Dedifferentiated amniotic fluid mesenchymal stem cell (primary cell): ENCODE data around the gene RNF214.
A peak's percentile ranks its signal among the peaks of the same experiment; 100 is the strongest.
"Not testable (repeated sequence)": the region's sequence is repeated elsewhere in the genome, so short reads cannot be mapped to it uniquely, and the experiment has no call there.

Source experiments
- DNase-seq: peaks from one replicate; pipeline ENCODE4 v3.0.0-alpha.2; 2016; ENCODE audit errors: extremely low spot score

RNF214 gene

DNA sequence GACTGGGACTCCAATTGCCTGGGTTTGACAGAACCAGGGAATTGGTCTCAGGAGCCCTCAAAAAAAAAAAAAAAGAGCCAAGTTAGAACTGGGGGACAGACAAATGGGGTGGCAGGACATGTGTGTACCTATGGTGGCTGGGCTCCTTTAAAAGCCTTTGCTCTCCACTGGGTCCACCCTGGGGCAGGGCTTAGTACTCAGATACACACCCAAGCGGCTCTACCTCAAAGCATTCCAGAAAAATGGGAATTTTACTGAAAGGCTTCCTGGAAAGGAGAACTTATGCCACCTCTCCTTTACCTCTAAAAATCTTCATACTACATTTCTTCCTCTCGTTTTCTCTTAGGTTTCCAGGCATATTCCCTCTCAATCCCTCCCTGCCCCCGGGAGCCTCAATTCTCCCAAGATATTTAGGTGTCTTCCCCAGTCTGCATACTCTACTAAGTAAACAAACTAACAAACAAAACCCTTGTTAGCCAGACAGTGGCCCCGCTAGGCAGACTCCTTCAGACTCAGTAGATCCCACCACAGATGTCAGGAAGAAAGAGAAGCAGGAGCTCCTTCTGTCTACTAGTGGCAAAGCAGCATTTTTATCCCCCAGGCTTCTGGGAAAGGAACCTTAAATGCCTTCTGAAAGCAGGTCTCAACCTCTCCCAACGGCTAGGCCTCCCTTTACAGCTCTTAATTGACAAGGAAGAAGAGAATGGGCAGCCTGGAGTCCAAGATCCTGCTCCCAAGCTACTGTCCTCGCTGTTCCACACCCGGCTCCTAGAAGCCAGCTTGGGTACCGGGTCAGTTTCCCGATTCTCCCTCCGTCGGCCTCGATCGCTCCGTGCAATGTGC, 1.3 kb upstream of the RNF214 start:
- DNase-seq: no peak

DNA sequence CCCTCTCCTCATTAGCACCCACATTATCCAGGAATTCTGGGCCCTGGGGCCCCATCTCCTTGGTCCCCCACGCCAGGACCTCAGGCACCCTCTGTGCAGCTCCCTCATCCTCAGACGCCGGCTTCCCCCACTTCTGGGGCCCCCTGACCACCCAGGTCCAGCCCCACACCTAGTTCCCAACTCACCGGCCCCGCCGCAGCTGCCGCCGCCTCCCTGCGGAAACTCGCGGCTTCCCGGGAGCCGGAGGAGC, 704 bp upstream of the RNF214 start, which contains the start of gene PCSK7:
TSS of gene PCSK7 (minus strand) at position 232 of the 250 bp plus-strand sequence. CDS start 2,229 bp downstream, outside the sequence.
- peak; percentile 63 for DNase-seq

DNA sequence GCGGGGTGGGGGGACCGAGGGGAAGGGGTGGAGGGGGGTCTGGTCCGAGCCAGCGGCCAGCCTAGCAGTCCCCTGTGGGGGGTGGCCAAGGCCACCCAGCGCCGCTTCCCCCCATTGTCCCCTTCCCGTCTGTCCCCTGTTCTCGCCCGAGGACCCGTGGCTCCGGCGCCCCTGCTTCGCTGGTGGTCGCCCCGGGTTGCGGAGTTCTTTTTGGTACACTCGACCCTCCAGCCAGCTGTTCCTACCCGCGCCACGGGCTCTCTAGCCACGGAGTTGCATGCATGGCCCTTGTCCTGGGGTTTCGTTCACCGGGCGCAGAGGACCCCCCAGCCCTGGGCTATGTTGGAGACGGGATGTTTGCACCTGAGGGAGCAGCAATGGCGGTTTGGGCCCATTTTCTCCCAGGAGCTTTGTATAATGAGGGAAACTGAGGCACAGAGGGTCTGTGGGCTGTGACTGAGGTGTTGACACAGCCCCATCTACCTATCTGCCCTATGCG, 489 bp downstream of the RNF214 start:
- DNase-seq: no peak

DNA sequence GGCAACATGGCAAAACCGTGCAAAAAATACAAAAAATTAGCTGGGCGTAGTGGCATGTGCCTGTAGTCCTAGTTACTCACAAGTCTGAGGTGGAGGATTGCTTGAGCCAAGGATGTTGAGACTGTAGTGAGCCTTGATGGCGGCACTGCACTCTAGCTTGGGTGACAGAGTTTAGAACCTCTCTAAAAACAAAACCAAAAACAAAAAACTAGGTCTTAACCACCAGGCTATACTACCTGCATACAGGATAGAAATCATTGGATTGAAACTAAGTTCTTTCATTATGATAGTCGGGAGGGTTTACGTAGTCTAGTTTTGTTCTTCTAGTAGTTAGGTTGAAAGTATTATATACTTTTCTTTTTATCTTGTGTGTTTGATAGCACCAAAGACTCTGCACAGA, 5.8 kb downstream of the RNF214 start:
- no peak for DNase-seq

DNA sequence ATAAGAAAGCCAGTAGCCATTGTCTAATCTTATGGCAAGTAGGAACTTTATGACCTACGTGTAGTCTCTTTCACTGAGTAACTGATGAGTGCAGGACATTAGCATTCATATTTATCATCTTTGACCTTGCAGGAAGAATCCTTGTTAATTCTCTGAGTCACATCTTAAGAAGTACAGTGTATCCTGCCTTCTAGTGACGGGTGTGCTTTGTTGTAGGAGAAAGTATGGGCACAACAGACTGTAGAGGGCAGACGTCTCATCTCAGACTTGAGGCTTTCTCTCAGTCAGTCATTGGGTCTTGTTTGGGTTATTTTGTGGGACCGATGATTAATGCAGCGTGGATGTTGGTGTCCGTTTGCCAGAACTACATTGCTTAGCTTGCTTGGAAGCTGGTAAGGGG, 6.8 kb downstream of the RNF214 start:
- peak; percentile 42 for DNase-seq

DNA sequence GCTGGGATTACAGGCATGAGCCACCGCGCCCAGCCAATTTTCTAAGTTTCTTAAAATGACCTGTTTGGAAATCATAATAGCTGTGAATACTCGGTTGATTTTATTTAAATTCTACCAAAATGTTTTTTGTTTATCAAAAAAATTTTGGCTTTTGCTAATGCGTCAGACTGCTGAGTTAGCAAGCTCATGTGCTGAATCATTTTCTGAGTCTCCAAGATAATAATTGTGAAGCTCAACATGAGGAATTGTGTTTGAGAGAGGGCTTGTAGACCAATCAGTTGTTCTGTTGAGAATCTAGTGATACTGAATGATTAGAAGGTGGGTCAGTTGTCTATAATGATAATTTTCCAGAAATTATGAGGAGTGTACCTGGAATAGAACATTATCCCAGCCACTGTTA, 15.9 kb downstream of the RNF214 start:
- no peak for DNase-seq

DNA sequence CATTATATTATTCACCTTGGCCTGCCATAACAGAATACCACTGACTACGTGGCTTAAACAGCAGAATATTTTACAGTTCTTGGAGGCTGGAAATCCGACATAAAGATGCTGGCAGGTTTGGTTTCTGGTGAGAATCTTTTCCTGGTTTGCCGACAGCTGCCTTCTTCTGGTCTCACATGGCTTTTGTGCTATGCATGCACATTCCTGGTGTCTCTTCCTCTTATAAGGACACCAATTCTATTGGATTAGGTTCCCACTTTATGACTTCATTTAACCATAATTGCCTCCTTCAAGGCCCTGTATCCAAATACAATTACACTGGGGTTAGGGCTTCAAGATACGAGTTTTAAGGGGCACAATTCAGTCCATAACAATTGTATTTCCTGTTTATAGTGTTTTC, 17.1 kb downstream of the RNF214 start:
- no peak for DNase-seq

DNA sequence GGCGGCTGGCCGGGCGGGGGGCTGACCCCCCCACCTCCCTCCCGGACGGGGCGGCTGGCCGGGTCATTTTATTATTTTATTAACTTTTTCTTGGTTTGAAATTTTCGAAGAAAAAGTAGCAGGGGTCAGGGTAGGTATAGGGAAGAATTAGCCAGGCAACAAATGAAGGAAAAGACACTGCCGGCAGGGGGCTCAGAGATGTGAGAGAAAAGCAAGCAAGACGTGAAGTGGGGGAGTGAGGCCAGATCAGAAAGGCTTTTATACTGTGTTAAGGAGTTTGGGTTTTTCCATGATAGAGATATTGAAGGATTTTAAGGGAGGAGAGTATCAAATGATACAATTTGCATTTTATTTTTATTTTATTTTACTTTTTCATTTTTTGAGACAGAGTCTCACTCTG, 19.0 kb downstream of the RNF214 start:
- no peak for DNase-seq

DNA sequence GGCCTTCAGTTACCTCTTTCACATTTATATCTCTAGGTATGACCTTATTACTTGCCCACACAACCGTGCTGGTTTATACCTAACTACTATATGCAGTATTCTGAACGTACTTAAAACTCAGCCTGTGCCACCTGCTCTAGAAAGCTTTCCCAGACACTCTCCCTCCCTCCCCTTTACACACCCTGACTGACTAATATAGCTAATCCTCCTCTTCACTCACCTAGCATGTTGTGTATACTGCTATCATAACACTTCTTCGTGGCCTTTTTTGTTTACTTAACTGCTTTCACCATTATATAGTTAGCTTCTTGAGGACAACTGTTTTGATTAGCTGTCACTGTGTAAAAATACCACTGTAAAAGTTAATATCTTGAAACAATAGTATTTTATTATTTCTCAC, 23.5 kb downstream of the RNF214 start:
- DNase-seq: no peak

DNA sequence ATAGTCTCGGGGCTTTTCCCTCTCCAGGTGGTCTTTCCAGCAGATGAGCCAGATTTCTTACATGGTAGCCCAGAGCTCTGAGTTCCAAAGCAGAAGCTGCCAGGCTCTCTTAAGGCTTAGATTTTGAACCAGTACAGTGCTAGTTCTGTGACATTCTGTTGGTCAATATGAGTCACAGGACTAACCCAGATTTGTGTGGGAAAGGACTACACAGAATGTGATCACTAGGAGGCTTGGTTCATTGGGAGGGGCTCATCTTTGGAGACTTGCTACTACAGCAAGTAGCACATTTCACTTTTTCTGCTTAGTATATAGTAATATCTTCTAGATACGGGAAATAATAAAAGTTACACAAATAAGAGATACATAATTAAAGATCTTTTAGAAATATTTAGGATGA, 24.1 kb downstream of the RNF214 start:
- DNase-seq: no peak

DNA sequence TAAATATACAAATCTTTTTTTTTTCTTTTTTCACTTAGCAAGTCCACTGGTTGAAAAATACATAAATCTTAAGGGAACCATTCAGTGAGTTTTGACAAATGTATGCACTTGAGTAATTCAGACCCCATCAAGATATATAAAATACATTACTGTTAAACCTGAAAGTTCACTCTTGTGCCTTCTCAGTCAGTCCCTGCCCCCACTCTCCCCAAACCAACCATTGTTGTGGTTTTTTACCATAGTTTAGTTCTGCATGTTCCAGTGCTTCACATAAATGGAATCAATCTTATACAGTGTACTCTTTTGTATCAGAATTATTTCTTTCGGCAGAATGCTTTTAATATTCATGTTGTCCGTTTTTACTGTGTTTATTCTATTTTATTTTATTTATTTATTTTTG, 26.1 kb downstream of the RNF214 start:
- no peak for DNase-seq

DNA sequence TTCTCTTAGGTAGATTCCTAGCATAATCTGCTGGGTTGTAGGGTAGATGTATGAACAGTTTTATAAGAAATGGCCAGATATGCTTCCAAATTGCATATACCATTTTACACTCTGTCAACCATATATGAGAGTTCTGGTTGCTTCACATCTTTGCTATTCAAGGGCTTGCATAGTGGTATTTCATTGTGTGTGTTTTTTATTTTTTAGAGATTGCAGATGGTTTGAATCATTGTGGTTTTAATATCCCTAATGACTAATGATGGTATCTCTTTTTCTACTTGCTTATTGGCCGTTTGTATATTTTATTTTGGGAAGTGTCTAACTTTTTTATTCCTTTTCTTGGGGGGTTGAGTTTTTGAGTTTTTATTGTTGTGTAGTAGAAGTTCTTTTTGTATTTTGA, 26.9 kb downstream of the RNF214 start:
- no peak for DNase-seq

DNA sequence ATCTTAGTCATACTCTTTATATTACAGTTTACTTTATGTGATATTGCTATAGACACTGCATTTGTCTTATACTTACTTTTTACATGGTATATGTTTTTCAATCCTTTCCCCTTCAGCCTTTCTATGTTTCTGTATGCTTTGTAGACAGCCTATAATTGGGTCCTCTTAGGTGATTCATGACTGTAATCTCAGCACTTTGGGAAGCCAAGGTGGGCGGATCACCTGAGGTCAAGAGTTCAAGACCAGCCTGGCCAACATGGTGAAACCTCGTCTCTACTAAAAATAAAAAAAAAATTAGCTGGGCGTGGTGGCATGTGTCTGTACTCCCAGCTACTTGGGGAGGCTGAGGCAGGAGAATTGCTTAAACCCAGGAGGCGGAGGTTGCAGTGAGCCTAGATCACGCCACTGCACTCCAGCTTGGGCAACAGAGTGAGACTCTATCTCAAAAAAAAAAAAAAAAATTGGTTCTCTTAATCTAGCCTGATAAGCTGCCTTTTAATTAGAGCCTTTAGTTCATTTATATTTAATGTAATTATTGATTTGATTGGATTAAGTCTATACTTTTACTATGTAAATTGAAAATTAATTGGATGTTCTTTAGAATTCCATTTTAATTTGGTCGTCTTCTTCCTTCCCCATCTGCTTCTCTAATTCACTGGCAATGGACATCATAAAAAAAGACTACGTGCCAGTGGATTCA, 32.3 kb downstream of the RNF214 start:
- DNase-seq: not testable (repeated sequence)

DNA sequence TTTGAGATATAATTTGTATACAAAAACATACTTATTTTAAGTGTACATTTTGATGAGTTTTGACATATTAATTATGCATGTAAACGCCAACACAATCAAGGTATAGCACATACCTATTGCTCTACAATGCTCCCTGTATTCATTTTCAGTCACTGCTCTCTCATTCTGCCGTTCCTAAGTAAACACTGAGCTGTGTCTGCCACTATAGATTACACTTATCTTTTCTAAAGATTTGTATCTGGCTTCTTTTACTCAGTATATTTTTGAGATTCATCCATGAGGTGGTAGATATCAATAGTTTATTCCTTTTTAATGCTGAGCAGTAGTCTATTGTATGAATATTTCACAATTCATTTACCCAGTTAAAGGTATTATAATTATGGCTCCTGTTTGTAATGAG, 33.3 kb downstream of the RNF214 start:
- no peak for DNase-seq

DNA sequence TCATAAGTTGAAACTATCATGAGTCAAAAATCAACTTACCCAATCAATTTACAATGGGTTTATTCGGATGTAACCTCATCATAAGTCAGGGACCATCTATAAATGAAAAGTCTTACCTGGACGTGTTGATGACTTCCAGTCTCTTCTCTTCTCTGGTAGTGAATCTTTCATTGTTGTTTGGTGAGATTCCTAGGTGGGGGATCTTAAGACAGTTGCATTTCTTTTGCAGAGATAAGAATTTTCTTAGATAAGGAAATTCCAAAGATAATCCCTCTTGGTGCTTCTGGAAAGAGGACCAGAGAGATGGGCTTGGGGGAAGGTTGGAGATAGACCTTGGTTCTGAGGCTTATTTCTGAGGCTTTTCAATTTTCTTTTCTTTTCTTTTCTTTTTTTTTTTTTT, 37.4 kb downstream of the RNF214 start:
- no peak for DNase-seq

DNA sequence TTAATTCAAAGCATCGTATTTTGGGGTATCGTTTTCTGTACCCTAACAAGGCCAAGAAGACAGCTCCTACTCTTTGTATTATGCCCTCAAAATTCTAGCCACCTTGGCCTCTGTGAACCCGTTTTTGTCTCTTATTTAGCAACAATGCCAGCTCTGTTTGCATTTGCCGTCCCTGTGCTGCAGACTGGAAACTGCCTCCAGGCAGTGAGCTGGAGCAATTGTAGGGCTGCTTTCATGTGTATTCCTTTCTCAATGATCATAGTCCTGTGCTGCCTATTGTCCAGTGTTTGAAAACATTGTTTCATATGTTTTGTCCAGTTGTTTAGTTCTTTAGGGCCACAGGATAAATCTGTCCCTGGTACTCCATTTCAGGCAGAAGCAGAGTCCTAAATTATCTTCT, 38.7 kb downstream of the RNF214 start:
- no peak for DNase-seq

DNA sequence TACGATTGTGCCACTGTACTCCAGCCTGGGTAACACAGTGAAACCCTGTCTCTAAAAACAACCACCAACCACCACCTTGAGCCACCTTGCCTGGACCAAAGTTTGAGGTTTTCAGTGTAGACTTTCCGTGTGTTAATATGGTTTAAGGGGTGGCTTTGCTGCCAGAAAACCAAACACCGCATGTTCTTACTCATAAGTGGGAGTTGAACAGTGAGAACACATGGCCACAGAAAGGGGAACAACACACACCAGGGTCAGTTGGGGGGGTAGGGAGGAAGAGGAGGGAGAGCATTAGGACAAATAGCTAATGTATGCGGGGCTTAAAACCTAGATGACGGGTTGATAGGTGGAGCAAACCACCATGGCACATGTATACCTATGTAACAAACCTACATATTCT, 39.7 kb downstream of the RNF214 start:
- DNase-seq: not testable (repeated sequence)

DNA sequence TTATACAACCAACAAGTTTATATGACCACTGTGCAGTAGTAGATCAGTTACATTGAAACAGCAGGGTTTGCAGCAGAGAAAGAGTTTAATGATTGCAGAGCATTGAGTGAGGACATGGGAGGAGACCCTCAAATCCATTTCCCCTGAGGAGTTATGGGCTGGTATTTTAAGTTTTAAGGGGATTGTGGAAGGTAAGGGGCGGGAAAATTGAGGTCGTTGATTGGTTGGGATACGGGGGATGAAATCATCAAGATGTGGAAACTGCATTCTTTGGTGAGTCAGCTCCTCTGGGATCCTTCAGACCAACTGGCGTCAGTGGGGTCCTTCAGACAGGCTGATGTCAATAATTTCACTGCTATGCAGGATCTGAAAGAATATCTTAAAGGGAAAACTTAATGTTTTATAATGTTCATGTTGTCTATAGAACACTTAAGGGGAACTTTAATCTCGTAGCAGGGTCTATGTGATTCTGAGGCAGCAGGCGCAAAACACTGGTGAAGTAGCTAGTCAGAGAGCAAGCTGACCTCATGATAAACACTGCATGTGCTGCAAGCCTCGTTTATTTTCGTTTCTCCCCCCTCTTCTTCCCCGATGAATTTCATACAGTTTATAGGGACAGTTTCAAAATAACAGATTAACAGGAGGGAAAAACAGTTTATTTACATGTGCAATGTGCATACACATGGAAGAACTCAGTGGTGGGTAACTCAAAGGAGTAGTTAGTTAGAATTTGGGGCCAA, 41.2 kb downstream of the RNF214 start:
- peak; percentile 20 for DNase-seq

DNA sequence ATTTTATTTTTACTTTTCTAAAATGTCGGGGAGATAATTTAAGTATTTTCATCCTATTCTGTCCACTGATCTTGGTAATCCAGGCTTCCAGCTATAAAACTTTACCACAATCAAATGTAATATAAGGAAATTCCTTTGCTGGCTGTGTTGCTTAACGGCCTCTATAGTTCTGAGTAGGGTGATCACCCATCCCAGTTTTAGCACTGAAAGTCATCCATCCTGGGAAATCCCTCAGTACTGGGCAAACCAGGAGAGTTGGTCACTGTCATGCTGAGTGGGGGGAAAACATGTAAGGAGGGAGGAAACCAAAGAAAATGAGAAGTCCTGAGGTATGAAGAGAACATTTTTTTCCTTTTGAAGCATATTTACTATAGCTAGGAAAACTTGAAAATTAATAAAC, 45.9 kb downstream of the RNF214 start:
- no peak for DNase-seq

DNA sequence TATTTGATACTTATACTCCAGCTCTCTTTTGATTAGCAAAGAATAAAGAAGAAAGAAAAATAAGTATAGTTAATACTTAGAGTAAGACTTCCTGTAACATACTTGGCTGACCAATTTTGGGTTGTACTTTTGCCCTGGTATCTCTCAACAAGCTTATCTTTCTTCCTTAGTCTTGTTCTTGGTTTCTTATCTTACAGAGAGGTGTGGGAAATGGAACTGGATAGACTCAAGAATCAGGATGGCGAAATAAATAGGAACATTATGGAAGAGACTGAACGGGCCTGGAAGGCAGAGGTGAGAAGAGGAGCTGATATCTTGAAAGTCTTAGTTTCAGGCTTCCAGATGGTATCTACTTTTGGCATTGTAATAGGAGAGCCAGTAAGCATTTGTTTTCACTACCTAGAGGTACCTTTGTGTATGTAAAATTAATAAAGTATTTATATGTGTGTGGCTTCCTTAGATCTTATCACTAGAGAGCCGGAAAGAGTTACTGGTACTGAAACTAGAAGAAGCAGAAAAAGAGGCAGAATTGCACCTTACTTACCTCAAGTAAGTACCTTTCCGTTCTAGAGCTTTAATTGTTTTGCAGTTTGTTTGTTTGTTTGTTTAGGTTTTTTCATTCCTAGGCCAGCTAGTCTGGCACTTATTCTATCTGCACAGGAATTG, 47.4 kb downstream of the RNF214 start:
- no peak for DNase-seq

DNA sequence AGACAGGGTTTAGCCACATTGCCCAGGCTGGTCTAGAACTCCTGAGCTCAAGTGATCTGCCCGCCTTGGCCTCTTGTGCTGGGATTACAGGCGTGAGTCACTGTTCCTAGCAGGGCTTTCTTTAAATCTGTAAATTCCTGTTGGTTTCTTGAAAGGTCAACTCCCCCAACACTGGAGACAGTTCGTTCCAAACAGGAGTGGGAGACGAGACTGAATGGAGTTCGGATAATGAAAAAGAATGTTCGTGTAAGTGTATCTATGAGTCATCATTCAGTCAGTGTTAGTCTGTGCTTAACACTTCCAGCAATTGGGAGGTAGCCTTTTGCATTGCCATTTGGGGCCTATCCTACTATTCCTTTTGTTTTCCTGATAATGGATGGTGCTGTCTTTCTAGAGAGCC, 48.7 kb downstream of the RNF214 start:
- DNase-seq: peak; percentile 54

DNA sequence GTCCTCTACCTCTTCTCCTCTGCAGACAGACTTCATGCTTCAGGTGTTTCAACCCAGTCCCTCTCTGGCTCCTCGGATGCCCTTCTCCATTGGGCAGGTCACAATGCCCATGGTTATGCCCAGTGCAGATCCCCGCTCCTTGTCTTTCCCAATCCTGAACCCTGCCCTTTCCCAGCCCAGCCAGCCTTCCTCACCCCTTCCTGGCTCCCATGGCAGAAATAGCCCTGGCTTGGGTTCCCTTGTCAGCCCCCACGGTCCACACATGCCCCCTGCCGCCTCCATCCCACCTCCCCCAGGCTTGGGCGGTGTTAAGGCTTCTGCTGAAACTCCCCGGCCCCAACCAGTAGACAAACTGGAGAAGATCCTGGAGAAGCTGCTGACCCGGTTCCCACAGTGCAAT, 49.4 kb downstream of the RNF214 start:
- no peak for DNase-seq
